ENCODE data around the gene GLIPR2.

GLIPR2 gene

GRCh38 chr9:36151316-36152210, 15.0 kb downstream of the GLIPR2 start:
- no CpG with 5 or more reads among the region's 14 CpGs for WGBS, 2 donors (ENCODE audit: extremely low coverage in 2 of 2, insufficient read length in 2 of 2, insufficient replicate concordance in 1 of 2)
- H3K27me3 ChIP-seq (ENCODE audit: control insufficient read depth in 3 of 3, insufficient read depth in 3 of 3, low read depth in 1 of 3, low read length in 3 of 3): no peaks in the 10 kb centered on the region
- no peak overlapping the region for H3K14ac ChIP-seq (ENCODE audit: low read length)
- H3K9me3 ChIP-seq (replicated peaks in 1 of 2; ENCODE audit: control insufficient read depth in 2 of 2, insufficient read depth in 1 of 2, low read depth in 1 of 2, low read length in 2 of 2): peaks cover 5% of the 10 kb centered on the region in 2 donors
- H3K9ac ChIP-seq (ENCODE audit: low read depth, low read length, poor library complexity): no peak overlapping the region
- no peak overlapping the region for H3K4me2 ChIP-seq (ENCODE audit: insufficient read depth, low read length, poor library complexity, severe bottlenecking)
- H3K79me1 ChIP-seq (ENCODE audit: low read depth, low read length): no peaks in the 10 kb centered on the region
- H2AFZ ChIP-seq (ENCODE audit: low read length): no peak overlapping the region
- H2BK120ac ChIP-seq (ENCODE audit: low read depth, low read length): no peak overlapping the region
- no peak overlapping the region for H2BK15ac ChIP-seq (ENCODE audit: low read length)
- H3K36me3 ChIP-seq (replicated peaks in 1 of 2; ENCODE audit: control insufficient read depth in 2 of 2, insufficient read depth in 2 of 2, low read length in 2 of 2): peaks cover 6 to 8% of the 10 kb centered on the region in 2 donors
- H3K4me1 ChIP-seq (ENCODE audit: control insufficient read depth in 2 of 2, insufficient read depth in 1 of 2, low read depth in 1 of 2, low read length in 2 of 2): peaks cover 8 to 9% of the 10 kb centered on the region in 2 donors
- H2BK5ac ChIP-seq (ENCODE audit: low read length): no peak overlapping the region
- H3K4ac ChIP-seq (ENCODE audit: low read length): no peak overlapping the region
- H3K4me3 ChIP-seq (ENCODE audit: low read length in 2 of 2): no peak overlapping the region
- H2AK5ac ChIP-seq (ENCODE audit: low read depth, low read length): no peak overlapping the region
- DNase-seq (ENCODE audit: low spot score): no peak
- H3K23ac ChIP-seq (ENCODE audit: low read depth, low read length, poor library complexity): no peak overlapping the region
- no peak overlapping the region for H3K27ac ChIP-seq (replicated peaks; ENCODE audit: low read length)
- H4K91ac ChIP-seq (ENCODE audit: low read depth, low read length, poor library complexity): no peak overlapping the region
- H4K8ac ChIP-seq (ENCODE audit: low read depth, low read length): no peak overlapping the region
- H3K18ac ChIP-seq (ENCODE audit: low read length): no peak overlapping the region
- H2BK12ac ChIP-seq (ENCODE audit: low read length): no peak overlapping the region

- Histone ChIP-seq H2BK120ac (ENCODE audit: low read depth, low read length) (no peak overlapping the region), H3K27me3 (ENCODE audit: control insufficient read depth in 3 of 3, insufficient read depth in 3 of 3, low read depth in 1 of 3, low read length in 3 of 3) (no peaks in the 10 kb centered on the region), H3K18ac (ENCODE audit: low read length) (no peak overlapping the region), H2AK5ac (ENCODE audit: low read depth, low read length) (no peak overlapping the region), H3K9ac (ENCODE audit: low read depth, low read length, poor library complexity) (no peak overlapping the region), H3K9me3 (replicated peaks in 1 of 2; ENCODE audit: control insufficient read depth in 2 of 2, insufficient read depth in 1 of 2, low read depth in 1 of 2, low read length in 2 of 2) (peaks cover 5 to 8% of the 10 kb centered on the region in 2 donors), H2BK15ac (ENCODE audit: low read length) (no peak overlapping the region), H3K4me2 (ENCODE audit: insufficient read depth, low read length, poor library complexity, severe bottlenecking) (no peak overlapping the region), H3K23ac (ENCODE audit: low read depth, low read length, poor library complexity) (no peak overlapping the region), H3K14ac (ENCODE audit: low read length) (no peak overlapping the region), H3K27ac (replicated peaks; ENCODE audit: low read length) (no peak overlapping the region), H3K36me3 (replicated peaks in 1 of 2; ENCODE audit: control insufficient read depth in 2 of 2, insufficient read depth in 2 of 2, low read length in 2 of 2) (peaks cover 3 to 8% of the 10 kb centered on the region in 2 donors), H3K4me3 (ENCODE audit: low read length in 2 of 2) (no peak overlapping the region), H2BK5ac (ENCODE audit: low read length) (no peak overlapping the region), H2AFZ (ENCODE audit: low read length) (no peak overlapping the region), H4K8ac (ENCODE audit: low read depth, low read length) (no peak overlapping the region), H3K79me1 (ENCODE audit: low read depth, low read length) (no peaks in the 10 kb centered on the region), H3K4ac (ENCODE audit: low read length) (no peak overlapping the region), H3K4me1 (ENCODE audit: control insufficient read depth in 2 of 2, insufficient read depth in 1 of 2, low read depth in 1 of 2, low read length in 2 of 2) (peaks cover 6 to 9% of the 10 kb centered on the region in 2 donors), H2BK12ac (ENCODE audit: low read length) (no peak overlapping the region), H4K91ac (ENCODE audit: low read depth, low read length, poor library complexity) (no peak overlapping the region)
- no peak for DNase-seq (ENCODE audit: low spot score)
- no CpG with 5 or more reads among the region's 10 CpGs for whole genome bisulfite sequencing, 2 donors (ENCODE audit: extremely low coverage in 2 of 2, insufficient read length in 2 of 2, insufficient replicate concordance in 1 of 2)
Measured at GRCh38 chr9:36152741-36153438, 16.4 kb downstream of the GLIPR2 start.

GRCh38 chr9:36153746-36154145, 17.2 kb downstream of the GLIPR2 start:
- Histone ChIP-seq H3K18ac (ENCODE audit: low read length) (no peak overlapping the region), H3K4me2 (ENCODE audit: insufficient read depth, low read length, poor library complexity, severe bottlenecking) (no peak overlapping the region)

More at GRCh38 chr9:36153746-36154145, 17.2 kb downstream of the GLIPR2 start:
- Histone ChIP-seq H3K14ac (ENCODE audit: low read length) (no peak overlapping the region), H4K8ac (ENCODE audit: low read depth, low read length) (no peak overlapping the region), H3K9me3 (replicated peaks in 1 of 2; ENCODE audit: control insufficient read depth in 2 of 2, insufficient read depth in 1 of 2, low read depth in 1 of 2, low read length in 2 of 2) (peaks cover 5 to 14% of the 10 kb centered on the region in 2 donors), H3K4me3 (ENCODE audit: low read length in 2 of 2) (no peak overlapping the region), H3K23ac (ENCODE audit: low read depth, low read length, poor library complexity) (no peak overlapping the region), H3K27ac (replicated peaks; ENCODE audit: low read length) (no peak overlapping the region), H2BK120ac (ENCODE audit: low read depth, low read length) (no peak overlapping the region), H2AK5ac (ENCODE audit: low read depth, low read length) (no peak overlapping the region), H3K4ac (ENCODE audit: low read length) (no peak overlapping the region), H2BK12ac (ENCODE audit: low read length) (no peak overlapping the region), H2BK15ac (ENCODE audit: low read length) (no peak overlapping the region), H3K79me1 (ENCODE audit: low read depth, low read length) (no peaks in the 10 kb centered on the region), H3K27me3 (ENCODE audit: control insufficient read depth in 3 of 3, insufficient read depth in 3 of 3, low read depth in 1 of 3, low read length in 3 of 3) (no peaks in the 10 kb centered on the region), H4K91ac (ENCODE audit: low read depth, low read length, poor library complexity) (no peak overlapping the region), H2BK5ac (ENCODE audit: low read length) (no peak overlapping the region), H2AFZ (ENCODE audit: low read length) (no peak overlapping the region), H3K36me3 (replicated peaks in 1 of 2; ENCODE audit: control insufficient read depth in 2 of 2, insufficient read depth in 2 of 2, low read length in 2 of 2) (peaks cover 3 to 4% of the 10 kb centered on the region in 2 donors), H3K4me1 (ENCODE audit: control insufficient read depth in 2 of 2, insufficient read depth in 1 of 2, low read depth in 1 of 2, low read length in 2 of 2) (peaks cover 6 to 9% of the 10 kb centered on the region in 2 donors), H3K9ac (ENCODE audit: low read depth, low read length, poor library complexity) (no peak overlapping the region)
- WGBS, 2 donors (ENCODE audit: extremely low coverage in 2 of 2, insufficient read length in 2 of 2, insufficient replicate concordance in 1 of 2): no CpG with 5 or more reads among the region's 9 CpGs
- no peak for DNase-seq (ENCODE audit: low spot score)
